Mesenchymal stem cell (in vitro differentiated cells and primary cell): ENCODE data around the gene PYGO2.
A peak's percentile ranks its signal among the peaks of the same experiment; 100 is the strongest.

Source experiments
- DNase-seq: peaks from one replicate; pipeline ENCODE4 v3.0.0-alpha.2; 2013
- H2AFZ ChIP-seq: one replicate; pipeline ENCODE4 v1.6.1; 2013; ENCODE audit warnings: low read depth, mild to moderate bottlenecking, control low read depth, inconsistent platforms, low read length, moderate library complexity
- H2AK5ac ChIP-seq: 2 replicates; pipeline ENCODE4 v1.6.1; 2013; ENCODE audit warnings: low read length, moderate library complexity, mild to moderate bottlenecking, inconsistent platforms; ENCODE audit not compliant: severe bottlenecking
- H2BK120ac ChIP-seq: one replicate; pipeline ENCODE4 v1.6.1; 2013; ENCODE audit warnings: low read depth, mild to moderate bottlenecking, inconsistent platforms, low read length, moderate library complexity
- H2BK12ac ChIP-seq, 2 experiments: one replicate each; pipeline ENCODE4 v1.6.1; 2013; ENCODE audit warnings: inconsistent platforms in 2 of 2, low read length in 2 of 2, mild to moderate bottlenecking in 2 of 2, moderate library complexity in 2 of 2, control low read depth in 1 of 2
- H2BK15ac ChIP-seq: one replicate; pipeline ENCODE4 v1.6.1; 2013; ENCODE audit warnings: mild to moderate bottlenecking, low read depth, inconsistent platforms; ENCODE audit not compliant: poor library complexity, severe bottlenecking
- H2BK5ac ChIP-seq: 2 replicates; pipeline ENCODE4 v1.6.1; 2013; ENCODE audit warnings: low read depth, mild to moderate bottlenecking, low read length, control low read depth, inconsistent platforms; ENCODE audit not compliant: poor library complexity, severe bottlenecking
- H3K14ac ChIP-seq, 2 experiments: one replicate each; pipeline ENCODE4 v1.6.1; 2013; ENCODE audit warnings: inconsistent platforms in 2 of 2, low read length in 2 of 2, control low read depth in 1 of 2, mild to moderate bottlenecking in 1 of 2, moderate library complexity in 1 of 2
- H3K18ac ChIP-seq, 2 experiments: one replicate each; pipeline ENCODE4 v1.6.1; 2013; ENCODE audit warnings: inconsistent platforms in 2 of 2, low read length in 2 of 2, control low read depth in 1 of 2, low read depth in 1 of 2, mild to moderate bottlenecking in 1 of 2
- H3K23ac ChIP-seq, 2 experiments: one replicate each; pipeline ENCODE4 v1.6.1; 2013; ENCODE audit warnings: inconsistent platforms in 2 of 2, low read length in 2 of 2, mild to moderate bottlenecking in 2 of 2, moderate library complexity in 2 of 2, control low read depth in 1 of 2
- H3K27ac ChIP-seq: 2 replicates; pipeline ENCODE4 v1.5.1; 2013; ENCODE audit warnings: mild to moderate bottlenecking, moderate library complexity, low read length, control low read depth, inconsistent platforms; ENCODE audit not compliant: poor library complexity, severe bottlenecking
- H3K27me3 ChIP-seq, 2 experiments: 2 replicates each; pipeline versions ENCODE4 v1.6.1 to v1.7.0; 2013; ENCODE audit warnings: low read length in 2 of 2, mild to moderate bottlenecking in 2 of 2, moderate library complexity in 2 of 2, control low read depth in 1 of 2, inconsistent platforms in 1 of 2; ENCODE audit not compliant: control insufficient read depth in 1 of 2, insufficient read depth in 1 of 2
- H3K36me3 ChIP-seq, 2 experiments: 2 replicates each; pipeline versions ENCODE4 v1.6.1 to v1.7.0; 2013; ENCODE audit warnings: low read length in 2 of 2, control low read depth in 1 of 2, inconsistent platforms in 1 of 2, low read depth in 1 of 2, mild to moderate bottlenecking in 1 of 2; ENCODE audit not compliant: insufficient read depth in 2 of 2, control insufficient read depth in 1 of 2
- H3K4ac ChIP-seq, 2 experiments: one replicate each; pipeline ENCODE4 v1.6.1; 2013; ENCODE audit warnings: inconsistent platforms in 2 of 2, low read length in 2 of 2, mild to moderate bottlenecking in 2 of 2, moderate library complexity in 2 of 2, control low read depth in 1 of 2, low read depth in 1 of 2
- H3K4me1 ChIP-seq: 2 replicates; pipeline ENCODE4 v1.6.1; 2013; ENCODE audit warnings: low read depth, low read length, control low read depth; ENCODE audit not compliant: control insufficient read depth, insufficient read depth
- H3K4me2 ChIP-seq: 2 replicates; pipeline ENCODE4 v1.6.1; 2013; ENCODE audit warnings: low read length, mild to moderate bottlenecking, inconsistent platforms; ENCODE audit not compliant: poor library complexity, severe bottlenecking
- H3K4me3 ChIP-seq, 2 experiments: 2 replicates each; pipeline versions ENCODE4 v1.5.1 to v1.7.0; 2013; ENCODE audit warnings: low read length in 2 of 2, mild to moderate bottlenecking in 2 of 2, control low read depth in 1 of 2, low read depth in 1 of 2; ENCODE audit not compliant: insufficient read depth in 1 of 2
- H3K79me1 ChIP-seq: replicated peaks from 2 replicates; pipeline ENCODE4 v1.6.1; 2013; ENCODE audit warnings: mild to moderate bottlenecking, control low read depth, low read length, inconsistent platforms; ENCODE audit not compliant: poor library complexity, severe bottlenecking
- H3K9ac ChIP-seq: 2 replicates; pipeline ENCODE4 v1.7.0; 2013; ENCODE audit warnings: mild to moderate bottlenecking, low read length, moderate library complexity
- H3K9me3 ChIP-seq: 2 replicates; pipeline ENCODE4 v1.7.0; 2013; ENCODE audit warnings: mild to moderate bottlenecking, low read length; ENCODE audit not compliant: control insufficient read depth
- H4K8ac ChIP-seq: one replicate; pipeline ENCODE4 v1.6.1; 2013; ENCODE audit warnings: inconsistent platforms, mild to moderate bottlenecking, low read length, moderate library complexity
- H4K91ac ChIP-seq: one replicate; pipeline ENCODE4 v1.6.1; 2013; ENCODE audit warnings: mild to moderate bottlenecking, low read length, inconsistent platforms
- WGBS: methylation state at CpG from one replicate; pipeline ENCODE4 v1.1.7; 2013; ENCODE audit warnings: mixed read lengths; 5-methylcytosine and 5-hydroxymethylcytosine counted together

Gene PYGO2

GRCh38 chr1:154945160-154945961 is 16.2 kb downstream of the PYGO2 start:
- H3K27me3 ChIP-seq: no peaks in the 10 kb centered on the region
- H3K4me3 ChIP-seq: no peak overlapping the region
- H3K23ac ChIP-seq: no peak overlapping the region
- H4K91ac ChIP-seq: no peak overlapping the region
- H3K9ac ChIP-seq: no peak overlapping the region
- WGBS: 87% methylated on average over 15 of the region's 15 CpGs
- no peak overlapping the region for H2BK15ac ChIP-seq
- no peak overlapping the region for H2BK12ac ChIP-seq
- H3K4me2 ChIP-seq: no peak overlapping the region
- no peaks in the 10 kb centered on the region for H3K9me3 ChIP-seq
- peaks cover 20 to 56% of the 10 kb centered on the region in 2 experiments for H3K36me3 ChIP-seq
- H2BK120ac ChIP-seq: no peak overlapping the region
- no peak overlapping the region for H2BK5ac ChIP-seq
- DNase-seq: no peak
- no peak overlapping the region for H2AFZ ChIP-seq
- H3K4me1 ChIP-seq: peaks cover 15% of the 10 kb centered on the region
- no peak overlapping the region for H3K4ac ChIP-seq
- no peak overlapping the region for H3K27ac ChIP-seq
- no peak overlapping the region for H3K18ac ChIP-seq
- H3K14ac ChIP-seq: no peak overlapping the region
- no peak overlapping the region for H2AK5ac ChIP-seq
- no peak overlapping the region for H4K8ac ChIP-seq
- peaks cover 4% of the 10 kb centered on the region for H3K79me1 ChIP-seq

- H2BK12ac ChIP-seq: peak overlapping the region in 1 of 2 experiments; percentile 85
- H3K4me1 ChIP-seq: peaks cover 18% of the 10 kb centered on the region
- peaks cover 20 to 53% of the 10 kb centered on the region in 2 experiments for H3K36me3 ChIP-seq
- H2AFZ ChIP-seq: no peak overlapping the region
- H3K23ac ChIP-seq: no peak overlapping the region
- H3K79me1 ChIP-seq: peaks cover 3% of the 10 kb centered on the region
- H3K18ac ChIP-seq: peak overlapping the region in 1 of 2 experiments; percentile 24
- H3K9me3 ChIP-seq: no peaks in the 10 kb centered on the region
- H2BK15ac ChIP-seq: no peak overlapping the region
- no peaks in the 10 kb centered on the region for H3K27me3 ChIP-seq
- no peak overlapping the region for H3K4me3 ChIP-seq
- H3K4ac ChIP-seq: no peak overlapping the region
- no peak overlapping the region for H2BK5ac ChIP-seq
- no peak overlapping the region for H3K4me2 ChIP-seq
- H3K14ac ChIP-seq: no peak overlapping the region
- no peak overlapping the region for H3K27ac ChIP-seq
- peak overlapping the region; percentile 38 for H3K9ac ChIP-seq
- H4K91ac ChIP-seq: peak overlapping the region; percentile 35
- no peak overlapping the region for H2BK120ac ChIP-seq
- H2AK5ac ChIP-seq: no peak overlapping the region
- 57% methylated on average over 9 of the region's 9 CpGs for WGBS
- no peak overlapping the region for H4K8ac ChIP-seq
- no peak for DNase-seq
These were observed 17.0 kb downstream of the PYGO2 start for GRCh38 chr1:154944401-154945159.

- H3K9ac ChIP-seq: peak overlapping the region; percentile 38
- H3K4me2 ChIP-seq: no peak overlapping the region
- H2AK5ac ChIP-seq: peak overlapping the region; percentile 32
- H3K4me1 ChIP-seq: peaks cover 18% of the 10 kb centered on the region
- H2BK15ac ChIP-seq: no peak overlapping the region
- no peak overlapping the region for H3K23ac ChIP-seq
- H3K14ac ChIP-seq: no peak overlapping the region
- peak overlapping the region; percentile 35 for H4K91ac ChIP-seq
- no peaks in the 10 kb centered on the region for H3K9me3 ChIP-seq
- DNase-seq: peak; percentile 51
- H3K36me3 ChIP-seq: peaks cover 20 to 53% of the 10 kb centered on the region in 2 experiments
- no peaks in the 10 kb centered on the region for H3K27me3 ChIP-seq
- no peak overlapping the region for H3K4me3 ChIP-seq
- H2BK5ac ChIP-seq: no peak overlapping the region
- H2BK12ac ChIP-seq: peak overlapping the region in 1 of 2 experiments; percentile 85
- peak overlapping the region in 1 of 2 experiments; percentile 24 for H3K18ac ChIP-seq
- H3K4ac ChIP-seq: no peak overlapping the region
- peaks cover 3% of the 10 kb centered on the region for H3K79me1 ChIP-seq
- no peak overlapping the region for H2AFZ ChIP-seq
- no peak overlapping the region for H2BK120ac ChIP-seq
- no peak overlapping the region for H3K27ac ChIP-seq
- WGBS: 28% methylated on average over 5 of the region's 6 CpGs
- no peak overlapping the region for H4K8ac ChIP-seq
These were observed 17.8 kb downstream of the PYGO2 start for GRCh38 chr1:154943649-154944400.
